Testis (tissue), 3 donors: Measurements from ENCODE around the gene DENND6B. TPM values are rescaled to one million over a fixed set of nuclear protein-coding genes. Genes with fewer than 3 reads are reported as not detected.

Experiments used
- DNase-seq: peaks from one replicate; pipeline ENCODE4 v3.0.0-alpha.2; 2019
- H3K27ac ChIP-seq, 2 donors: fragments of 200-600 bp; sonication (generic); one replicate each; pipeline ENCODE4 v1.5.1; 2019
- H3K27me3 ChIP-seq: fragments of 200-600 bp; sonication (generic); one replicate; pipeline ENCODE4 v1.5.1; 2019
- H3K36me3 ChIP-seq: fragments of 200-600 bp; sonication (generic); one replicate; pipeline ENCODE4 v1.5.1; 2017; ENCODE audit warnings: low read depth; ENCODE audit errors: missing control alignments
- H3K4me1 ChIP-seq: fragments of 200-600 bp; sonication (generic); one replicate; pipeline ENCODE4 v1.5.1; 2019
- H3K4me3 ChIP-seq, 2 donors: fragments of 200-600 bp; sonication (generic); one replicate each; pipeline ENCODE4 v1.5.1; 2017 to 2019
- H3K9me3 ChIP-seq: fragments of 200-600 bp; sonication (generic); one replicate; pipeline ENCODE4 v1.5.1; 2017
- POLR2A ChIP-seq: fragments of 450-650 bp; IDR thresholded peaks from one replicate; pipeline ENCODE4 v1.6.1; 2017; ENCODE audit warnings: antibody characterized with exemption, mild to moderate bottlenecking, moderate library complexity
- WGBS, 2 donors: methylation state at CpG; one replicate each; pipeline ENCODE4 v1.1.5; 2018; 5-methylcytosine and 5-hydroxymethylcytosine counted together
- intact Hi-C: fragments of 100-400 bp; cut with DNase I; formaldehyde crosslinking; loops from one replicate; pipeline ENCODE4 v1.15.1; 2023; ENCODE audit warnings: low total_unique reads
- polyA plus RNA-seq: library from polyadenylated mRNA; stranded (reverse); fragments of 350-450 nt; fragmentation: Illumina TruSeq; extraction: RNeasy Lipid Tissue Mini Kit (QIAGEN cat#74804); gene quantifications from one replicate; pipeline ENCODE4 v1.2.3, GENCODE V29; 2014; ENCODE audit warnings: low read depth, low replicate concordance; ENCODE audit not compliant: insufficient read depth
- total RNA-seq, 2 donors: library from RNA; depleted of rRNA; stranded (reverse); fragments of >200 nt; gene quantifications; one replicate each; pipeline ENCODE4 v1.2.3, GENCODE V29; 2016
- TF ChIP-seq, protein P1 (sequence below), 3 experiments: fragments of 450-650 bp in 2 of 3; fragments of 200-600 bp in 1 of 3; sonication (generic) in 1 of 3; IDR thresholded peaks; one replicate each; pipeline ENCODE4 v1.5.1; 2016 to 2019; ENCODE audit warnings: antibody characterized with exemption in 3 of 3, mild to moderate bottlenecking in 2 of 3, moderate library complexity in 1 of 3

Gene DENND6B
- total and polyA plus RNA-seq, 3 donors from 2014 or later: 17.1 to 22.0 (median 18.0) TPM

DNA sequence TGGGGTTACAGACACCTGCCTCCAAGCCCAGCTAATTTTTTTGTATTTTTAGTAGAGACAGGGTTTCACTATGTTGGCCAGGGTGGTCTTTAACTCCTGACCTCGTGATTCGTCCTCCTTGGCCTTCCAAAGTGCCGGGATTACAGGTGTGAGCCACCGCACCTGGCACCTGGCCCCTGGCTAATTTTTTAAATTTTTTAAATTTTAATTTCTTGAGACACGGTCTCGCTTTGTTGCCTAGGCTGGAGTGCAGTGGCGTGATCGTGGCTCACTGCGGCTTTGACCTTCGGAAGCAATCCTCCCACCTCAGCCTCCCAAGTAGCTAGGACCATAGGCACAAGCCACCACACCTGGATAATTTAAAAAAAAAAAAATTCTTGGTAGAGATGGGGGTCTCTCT is 30.9 kb upstream of the DENND6B start:
- Histone ChIP-seq H3K4me1 (peaks cover 7% of the 10 kb centered on the region), H3K27ac (no peak overlapping the region), H3K9me3 (no peaks in the 10 kb centered on the region), H3K27me3 (no peaks in the 10 kb centered on the region), H3K4me3 (no peak overlapping the region), H3K36me3 (no peaks in the 10 kb centered on the region)
- intact Hi-C loops: no loop called here
- DNase-seq: no peak
- 90 to 94% methylated on average over 10 of the region's 10 CpGs for WGBS, 2 donors
- TF ChIP-seq, protein P1, sequence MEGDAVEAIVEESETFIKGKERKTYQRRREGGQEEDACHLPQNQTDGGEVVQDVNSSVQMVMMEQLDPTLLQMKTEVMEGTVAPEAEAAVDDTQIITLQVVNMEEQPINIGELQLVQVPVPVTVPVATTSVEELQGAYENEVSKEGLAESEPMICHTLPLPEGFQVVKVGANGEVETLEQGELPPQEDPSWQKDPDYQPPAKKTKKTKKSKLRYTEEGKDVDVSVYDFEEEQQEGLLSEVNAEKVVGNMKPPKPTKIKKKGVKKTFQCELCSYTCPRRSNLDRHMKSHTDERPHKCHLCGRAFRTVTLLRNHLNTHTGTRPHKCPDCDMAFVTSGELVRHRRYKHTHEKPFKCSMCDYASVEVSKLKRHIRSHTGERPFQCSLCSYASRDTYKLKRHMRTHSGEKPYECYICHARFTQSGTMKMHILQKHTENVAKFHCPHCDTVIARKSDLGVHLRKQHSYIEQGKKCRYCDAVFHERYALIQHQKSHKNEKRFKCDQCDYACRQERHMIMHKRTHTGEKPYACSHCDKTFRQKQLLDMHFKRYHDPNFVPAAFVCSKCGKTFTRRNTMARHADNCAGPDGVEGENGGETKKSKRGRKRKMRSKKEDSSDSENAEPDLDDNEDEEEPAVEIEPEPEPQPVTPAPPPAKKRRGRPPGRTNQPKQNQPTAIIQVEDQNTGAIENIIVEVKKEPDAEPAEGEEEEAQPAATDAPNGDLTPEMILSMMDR (IDR thresholded peaks at IDR 0.05): no peak
- no peak for TF ChIP-seq POLR2A

- no peaks in the 10 kb centered on the region for H3K9me3 ChIP-seq
- DNase-seq: no peak
- H3K36me3 ChIP-seq: no peaks in the 10 kb centered on the region
- H3K27ac ChIP-seq: no peak overlapping the region
- WGBS, 2 donors: 90 to 100% methylated on average over 1 of the region's 1 CpG
- peaks cover 2% of the 10 kb centered on the region for H3K4me1 ChIP-seq
- intact Hi-C loops: no loop called here
- H3K4me3 ChIP-seq: no peak overlapping the region
- no peak for TF ChIP-seq POLR2A
- TF ChIP-seq, protein P1 (IDR thresholded peaks at IDR 0.05): no peak
- H3K27me3 ChIP-seq: no peaks in the 10 kb centered on the region
Measured at GRCh38 chr22:50357222-50357621, 30.4 kb upstream of the DENND6B start.

GRCh38 chr22:50356186-50356585 is 29.4 kb upstream of the DENND6B start:
- Histone ChIP-seq H3K36me3 (no peaks in the 10 kb centered on the region), H3K27me3 (no peaks in the 10 kb centered on the region), H3K9me3 (no peaks in the 10 kb centered on the region), H3K27ac (no peak overlapping the region), H3K4me3 (no peak overlapping the region), H3K4me1 (no peaks in the 10 kb centered on the region)
- DNase-seq: no peak
- 76 to 90% methylated on average over 8 of the region's 8 CpGs for WGBS, 2 donors
- no peak for TF ChIP-seq POLR2A
- TF ChIP-seq, protein P1 (IDR thresholded peaks at IDR 0.05): no peak
- intact Hi-C loops: no loop called here

GRCh38 chr22:50348058-50348457 is 21.2 kb upstream of the DENND6B start:
- no peak overlapping the region for H3K27ac ChIP-seq
- H3K9me3 ChIP-seq: no peaks in the 10 kb centered on the region
- intact Hi-C loops: no loop called here
- H3K36me3 ChIP-seq: no peaks in the 10 kb centered on the region
- DNase-seq: no peak
- H3K4me1 ChIP-seq: peaks cover 8% of the 10 kb centered on the region
- 56 to 71% methylated on average over 2 of the region's 2 CpGs for WGBS, 2 donors
- H3K4me3 ChIP-seq: no peak overlapping the region
- H3K27me3 ChIP-seq: no peaks in the 10 kb centered on the region
- TF ChIP-seq, protein P1 (IDR thresholded peaks at IDR 0.05): no peak
- TF ChIP-seq POLR2A: no peak

DNA sequence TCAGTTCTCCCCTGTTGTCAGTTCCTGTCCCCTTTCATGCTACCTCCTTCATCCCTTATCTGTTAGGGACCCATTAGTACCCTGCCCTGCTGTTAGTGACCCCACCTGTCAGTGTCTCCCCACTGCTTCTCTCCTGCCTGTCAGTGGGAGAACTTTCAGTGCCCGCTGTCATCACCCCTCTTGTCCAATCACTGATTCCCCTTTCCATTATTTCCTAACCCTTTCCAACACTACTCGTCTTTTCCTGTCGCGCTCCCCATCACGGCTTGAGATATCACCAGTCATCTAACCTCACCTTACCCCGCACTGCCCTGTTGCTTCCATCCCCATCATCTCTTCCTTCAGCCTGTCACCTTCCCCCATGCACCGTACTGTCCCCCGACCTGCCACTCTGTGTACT is 20.3 kb upstream of the DENND6B start:
- Histone ChIP-seq H3K9me3 (no peaks in the 10 kb centered on the region), H3K27me3 (no peaks in the 10 kb centered on the region), H3K4me1 (peaks cover 8% of the 10 kb centered on the region), H3K4me3 (no peak overlapping the region), H3K36me3 (no peaks in the 10 kb centered on the region), H3K27ac (no peak overlapping the region)
- no peak for TF ChIP-seq POLR2A
- TF ChIP-seq, protein P1 (IDR thresholded peaks at IDR 0.05): no peak
- intact Hi-C loops: no loop called here
- 87% methylated on average over 8 of the region's 8 CpGs for WGBS, 2 donors
- DNase-seq: no peak
